GM10266 (cell line): ENCODE results near the gene TBC1D5.
"Not testable (repeated sequence)": the region's sequence is repeated elsewhere in the genome, so short reads cannot be mapped to it uniquely, and the experiment has no call there.

ENCODE experiments used
- DNase-seq: peaks from one replicate; pipeline ENCODE4 v3.0.0; 2012; ENCODE audit errors: extremely low spot score
- CTCF ChIP-seq: IDR thresholded peaks from 2 replicates; pipeline ENCODE4 v1.5.1; 2012; ENCODE audit warnings: mild to moderate bottlenecking, low read depth; ENCODE audit not compliant: control insufficient read depth, insufficient read depth; ENCODE audit errors: missing control alignments

Gene TBC1D5

GRCh38 chr3:17544632-17545031 lies 197.8 kb downstream of the TBC1D5 start:
- DNase-seq = no peak

GRCh38 chr3:17542591-17542990 lies 199.8 kb downstream of the TBC1D5 start:
- no peak for TF ChIP-seq CTCF
- no peak for DNase-seq

More at GRCh38 chr3:17544632-17545031, 197.8 kb downstream of the TBC1D5 start:
- TF ChIP-seq CTCF = no peak

- no peak for DNase-seq
- TF ChIP-seq CTCF = no peak
These were observed 203.0 kb downstream of the TBC1D5 start for GRCh38 chr3:17539436-17539835.

- TF ChIP-seq CTCF = no peak
- no peak for DNase-seq
These were observed 207.2 kb downstream of the TBC1D5 start for GRCh38 chr3:17535274-17535673.

- not testable (repeated sequence) for DNase-seq
These were observed 210.0 kb downstream of the TBC1D5 start for GRCh38 chr3:17532446-17532845.

GRCh38 chr3:17529677-17530076 lies 212.8 kb downstream of the TBC1D5 start:
- DNase-seq = no peak
- no peak for TF ChIP-seq CTCF

- TF ChIP-seq CTCF = no peak
- DNase-seq = no peak
These were observed 224.0 kb downstream of the TBC1D5 start for GRCh38 chr3:17518189-17519059.
